GM12801 (cell line): Measurements from ENCODE around the gene GRAP.

ENCODE experiments used
- TF ChIP-seq, protein P1 (sequence below): IDR thresholded peaks from one replicate; pipeline ENCODE4 v1.5.1; 2011; ENCODE audit warnings: control low read depth; ENCODE audit not compliant: insufficient read length; ENCODE audit errors: extremely low read depth

GRAP gene

DNA sequence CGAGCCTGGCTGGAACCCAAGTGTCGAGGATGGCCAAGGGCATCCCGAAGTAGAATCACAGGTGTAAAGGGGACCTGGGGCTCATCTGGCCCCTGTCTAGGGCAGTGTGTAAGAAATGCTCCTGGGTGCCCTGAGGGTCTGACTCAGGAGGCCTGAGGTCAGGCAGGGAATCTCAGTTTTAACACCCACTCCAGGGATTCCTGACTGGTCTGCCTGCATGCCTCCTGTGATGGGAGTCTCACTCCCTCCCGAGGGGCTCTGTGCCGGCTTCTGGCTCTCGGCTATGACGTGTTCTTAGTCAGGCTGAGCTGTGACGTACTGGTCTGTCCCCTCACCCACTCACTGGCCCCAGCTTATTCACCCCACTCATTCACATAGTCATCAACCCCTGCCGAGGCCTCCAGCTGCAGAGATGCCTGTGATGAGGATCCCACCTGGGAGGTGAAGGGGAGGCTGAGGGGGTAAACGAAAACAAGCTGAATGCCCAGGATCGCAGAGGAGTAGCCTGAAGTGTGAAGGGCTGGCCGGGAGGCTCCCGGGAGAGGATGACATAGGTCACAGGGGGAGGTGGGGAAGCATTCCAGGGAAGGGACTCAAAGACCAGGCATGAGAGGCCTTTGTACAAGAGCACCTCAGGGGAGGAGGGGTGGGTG, 65.9 kb downstream of the GRAP start:
- TF ChIP-seq, protein P1, sequence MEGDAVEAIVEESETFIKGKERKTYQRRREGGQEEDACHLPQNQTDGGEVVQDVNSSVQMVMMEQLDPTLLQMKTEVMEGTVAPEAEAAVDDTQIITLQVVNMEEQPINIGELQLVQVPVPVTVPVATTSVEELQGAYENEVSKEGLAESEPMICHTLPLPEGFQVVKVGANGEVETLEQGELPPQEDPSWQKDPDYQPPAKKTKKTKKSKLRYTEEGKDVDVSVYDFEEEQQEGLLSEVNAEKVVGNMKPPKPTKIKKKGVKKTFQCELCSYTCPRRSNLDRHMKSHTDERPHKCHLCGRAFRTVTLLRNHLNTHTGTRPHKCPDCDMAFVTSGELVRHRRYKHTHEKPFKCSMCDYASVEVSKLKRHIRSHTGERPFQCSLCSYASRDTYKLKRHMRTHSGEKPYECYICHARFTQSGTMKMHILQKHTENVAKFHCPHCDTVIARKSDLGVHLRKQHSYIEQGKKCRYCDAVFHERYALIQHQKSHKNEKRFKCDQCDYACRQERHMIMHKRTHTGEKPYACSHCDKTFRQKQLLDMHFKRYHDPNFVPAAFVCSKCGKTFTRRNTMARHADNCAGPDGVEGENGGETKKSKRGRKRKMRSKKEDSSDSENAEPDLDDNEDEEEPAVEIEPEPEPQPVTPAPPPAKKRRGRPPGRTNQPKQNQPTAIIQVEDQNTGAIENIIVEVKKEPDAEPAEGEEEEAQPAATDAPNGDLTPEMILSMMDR: no peak

DNA sequence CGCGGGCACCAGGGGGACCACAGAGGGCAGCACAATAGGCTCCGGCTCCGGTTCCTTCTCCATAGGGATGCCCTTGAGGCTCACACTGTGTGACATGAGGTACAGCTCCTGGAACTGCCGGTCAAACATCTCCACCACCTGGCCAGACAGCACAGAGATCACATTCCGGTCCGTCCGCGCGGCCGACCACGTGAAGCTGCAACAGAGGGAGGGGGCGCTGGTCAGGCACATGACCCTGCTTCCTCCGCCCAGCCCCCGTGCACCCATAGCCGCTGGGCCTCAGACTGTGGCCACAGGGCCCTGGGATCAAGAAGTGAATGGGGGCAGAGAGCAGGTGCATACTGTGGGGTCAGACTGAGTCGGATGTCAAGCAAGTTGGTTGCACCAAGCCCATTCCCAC, 68.1 kb downstream of the GRAP start:
- TF ChIP-seq, protein P1: no peak

DNA sequence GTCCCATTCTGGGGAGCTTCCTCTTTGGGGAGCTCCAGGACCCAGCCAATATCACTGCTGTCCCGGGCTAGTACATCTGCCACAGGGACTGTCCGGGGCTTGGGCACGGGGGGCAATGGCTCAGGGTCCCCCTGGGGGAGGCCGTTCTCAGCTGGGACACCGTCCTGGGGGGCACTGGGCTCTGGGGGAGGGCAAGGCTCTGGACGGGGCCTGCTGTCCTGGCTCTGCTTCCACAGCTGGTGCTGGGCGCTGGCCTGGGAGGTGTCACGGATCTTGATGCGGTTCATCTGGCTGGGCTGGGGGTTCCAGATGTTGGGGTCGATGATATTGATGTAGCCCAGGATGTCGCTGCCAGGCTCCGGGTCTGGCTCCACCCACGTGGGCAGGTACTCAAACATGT, 68.7 kb downstream of the GRAP start:
- TF ChIP-seq, protein P1: no peak

DNA sequence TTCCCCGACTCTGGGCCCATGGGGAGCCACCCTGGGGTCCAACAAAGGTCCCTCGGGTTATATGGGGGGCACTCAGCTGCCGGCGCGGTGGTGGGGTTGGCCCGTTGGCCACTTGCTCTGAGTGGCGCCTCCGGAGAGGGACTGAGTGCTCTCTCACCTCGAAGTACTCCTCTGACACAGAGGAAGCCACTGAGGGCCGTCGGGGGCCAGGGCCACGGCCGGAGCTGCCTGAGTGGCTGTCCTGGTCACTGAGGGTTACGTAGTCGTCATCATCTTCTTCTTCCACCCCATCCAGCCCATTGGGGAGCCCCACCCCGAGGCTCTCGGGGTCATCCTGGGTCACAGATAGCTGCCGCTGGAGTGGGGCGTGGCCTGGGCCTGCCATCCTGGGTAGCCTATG, 69.1 kb downstream of the GRAP start:
- TF ChIP-seq, protein P1: no peak

DNA sequence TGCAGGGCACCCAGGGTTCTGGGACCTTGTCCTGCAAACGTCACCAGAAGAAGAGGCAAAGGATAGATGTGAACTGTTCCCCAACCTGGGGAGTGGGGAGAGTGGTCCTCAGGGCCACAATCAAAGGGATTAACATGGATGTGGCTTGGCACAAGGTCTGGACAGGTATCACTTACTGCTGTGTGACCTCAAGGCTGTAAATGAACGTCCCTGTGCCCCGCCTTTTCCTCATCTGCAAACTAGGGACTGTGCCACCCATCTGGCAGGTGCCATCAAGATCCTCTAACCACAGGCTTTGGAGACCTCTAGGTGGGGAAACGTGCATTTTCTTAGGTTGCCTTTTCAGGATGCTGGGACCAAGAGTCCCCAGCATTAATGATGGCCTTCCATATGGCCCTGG, 69.7 kb downstream of the GRAP start:
- TF ChIP-seq, protein P1: no peak

DNA sequence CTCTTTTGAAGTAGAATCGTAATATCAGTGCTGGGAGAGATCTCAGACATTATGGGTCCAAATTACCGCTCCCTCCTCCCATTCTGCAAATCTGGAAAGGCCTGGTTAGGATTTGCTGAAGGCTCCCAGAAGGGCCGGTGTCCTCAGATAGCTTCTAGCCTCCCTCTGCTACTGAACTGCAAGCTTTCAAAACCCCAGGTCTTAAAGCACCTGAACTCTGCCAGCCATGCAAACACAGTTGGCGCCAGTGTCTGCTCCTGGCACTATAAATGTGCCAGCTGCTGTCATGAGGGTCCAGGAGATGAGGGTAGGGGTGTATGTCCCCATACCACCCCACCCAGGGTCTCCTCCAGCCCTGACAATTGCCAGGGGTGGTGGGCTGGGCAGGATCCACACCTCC, 70.6 kb downstream of the GRAP start:
- TF ChIP-seq, protein P1: no peak

DNA sequence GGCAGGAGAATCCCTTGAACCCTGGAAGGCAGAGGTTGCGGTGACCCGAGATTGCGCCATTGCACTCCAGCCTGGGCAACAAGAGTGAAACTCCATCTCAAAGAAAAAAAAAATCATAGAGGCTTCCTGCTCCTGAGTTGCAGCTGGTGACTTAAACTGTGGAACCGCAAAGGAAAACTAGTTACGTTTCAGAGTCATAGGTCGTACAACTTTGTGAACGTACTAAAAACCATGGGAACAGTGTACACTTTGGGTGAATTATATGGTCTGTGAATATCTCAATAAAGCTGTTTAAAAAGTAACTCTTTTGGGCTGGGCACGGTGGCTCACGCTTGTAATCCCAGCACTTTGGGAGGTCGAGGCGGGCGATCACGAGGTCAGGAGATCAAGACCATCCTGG, 71.2 kb downstream of the GRAP start:
- TF ChIP-seq, protein P1: no peak
